Neuronal stem cell (in vitro differentiated cells): ENCODE measurements around the gene FAM217B.

Source experiments
- DNase-seq: peaks from one replicate; pipeline ENCODE4 v3.0.0-alpha.2; 2013; ENCODE audit warnings: low spot score
- H2AFZ ChIP-seq: one replicate; pipeline ENCODE4 v1.6.1; 2013; ENCODE audit warnings: mild to moderate bottlenecking, low read length, inconsistent platforms
- H2AK5ac ChIP-seq: 2 replicates; pipeline ENCODE4 v1.6.1; 2013; ENCODE audit warnings: low read depth, mild to moderate bottlenecking, inconsistent platforms, low read length, moderate library complexity, mixed read lengths
- H2BK120ac ChIP-seq: 2 replicates; pipeline ENCODE4 v1.6.1; 2013; ENCODE audit warnings: low read depth, mild to moderate bottlenecking, inconsistent platforms, low read length, moderate library complexity, mixed read lengths
- H2BK12ac ChIP-seq: one replicate; pipeline ENCODE4 v1.6.1; 2013; ENCODE audit warnings: low read length, inconsistent platforms
- H2BK15ac ChIP-seq: 2 replicates; pipeline ENCODE4 v1.6.1; 2013; ENCODE audit warnings: mild to moderate bottlenecking, low read length, inconsistent platforms, mixed read lengths
- H2BK5ac ChIP-seq: one replicate; pipeline ENCODE4 v1.6.1; 2013; ENCODE audit warnings: inconsistent platforms, mild to moderate bottlenecking, low read length, moderate library complexity
- H3K14ac ChIP-seq: one replicate; pipeline ENCODE4 v1.6.1; 2013; ENCODE audit warnings: low read length, inconsistent platforms
- H3K18ac ChIP-seq: 2 replicates; pipeline ENCODE4 v1.6.1; 2013; ENCODE audit warnings: low read length, inconsistent platforms
- H3K23ac ChIP-seq: 2 replicates; pipeline ENCODE4 v1.6.1; 2013; ENCODE audit warnings: low read depth, mild to moderate bottlenecking, mixed read lengths, low read length, inconsistent platforms; ENCODE audit not compliant: poor library complexity
- H3K27ac ChIP-seq: replicated peaks from 3 replicates; pipeline ENCODE4 v1.5.1; 2013; ENCODE audit warnings: low read length, inconsistent platforms
- H3K27me3 ChIP-seq, 3 experiments: 2 replicates each; pipeline ENCODE4 v1.6.1; 2013; ENCODE audit warnings: low read length in 3 of 3, mild to moderate bottlenecking in 2 of 3, inconsistent platforms in 1 of 3, low read depth in 1 of 3, mixed read lengths in 1 of 3, moderate library complexity in 1 of 3; ENCODE audit not compliant: control insufficient read depth in 3 of 3, insufficient read depth in 3 of 3
- H3K36me3 ChIP-seq, 2 donors: replicated peaks in 1 of 2; 2 replicates each; pipeline ENCODE4 v1.6.1; 2013; ENCODE audit warnings: low read length in 2 of 2; ENCODE audit not compliant: control insufficient read depth in 2 of 2, insufficient read depth in 2 of 2
- H3K4ac ChIP-seq: 2 replicates; pipeline ENCODE4 v1.6.1; 2013; ENCODE audit warnings: inconsistent platforms, mild to moderate bottlenecking, low read length, moderate library complexity
- H3K4me1 ChIP-seq, 2 donors: 1 replicate in 1 of 2; 2 replicates in 1 of 2; pipeline ENCODE4 v1.6.1; 2013; ENCODE audit warnings: low read length in 2 of 2, low read depth in 1 of 2; ENCODE audit not compliant: control insufficient read depth in 2 of 2, insufficient read depth in 1 of 2
- H3K4me2 ChIP-seq: one replicate; pipeline ENCODE4 v1.6.1; 2013; ENCODE audit warnings: mild to moderate bottlenecking, low read length, inconsistent platforms; ENCODE audit not compliant: insufficient read depth, poor library complexity, severe bottlenecking
- H3K4me3 ChIP-seq, 2 donors: 2 replicates each; pipeline ENCODE4 v1.5.1; 2013; ENCODE audit warnings: low read length in 2 of 2, mild to moderate bottlenecking in 2 of 2, inconsistent platforms in 1 of 2, moderate library complexity in 1 of 2
- H3K79me1 ChIP-seq: one replicate; pipeline ENCODE4 v1.6.1; 2013; ENCODE audit warnings: low read depth, mild to moderate bottlenecking, inconsistent platforms, low read length, moderate library complexity
- H3K9ac ChIP-seq: one replicate; pipeline ENCODE4 v1.6.1; 2013; ENCODE audit warnings: mild to moderate bottlenecking, low read depth, low read length, inconsistent platforms; ENCODE audit not compliant: poor library complexity
- H3K9me3 ChIP-seq, 2 donors: replicated peaks in 1 of 2; 2 replicates each; pipeline versions ENCODE3 to v1.6.1; 2013; ENCODE audit warnings: low read length in 2 of 2, mild to moderate bottlenecking in 2 of 2, inconsistent platforms in 1 of 2, low read depth in 1 of 2, mixed read lengths in 1 of 2, moderate library complexity in 1 of 2; ENCODE audit not compliant: control insufficient read depth in 2 of 2, insufficient read depth in 1 of 2
- H4K8ac ChIP-seq: one replicate; pipeline ENCODE4 v1.6.1; 2013; ENCODE audit warnings: low read depth, mild to moderate bottlenecking, inconsistent platforms, low read length, moderate library complexity
- H4K91ac ChIP-seq: one replicate; pipeline ENCODE4 v1.6.1; 2013; ENCODE audit warnings: low read length, low read depth, mild to moderate bottlenecking, inconsistent platforms; ENCODE audit not compliant: poor library complexity
- WGBS, 2 donors: extraction: QIAGEN DNeasy Blood & Tissue Kit; methylation state at CpG; one replicate each; pipeline ENCODE4 v1.1.7; 2013; ENCODE audit warnings: missing lambda C conversion rate in 2 of 2, mixed read lengths in 1 of 2; ENCODE audit not compliant: insufficient read length in 2 of 2, insufficient replicate concordance in 1 of 2; ENCODE audit errors: extremely low coverage in 2 of 2; 5-methylcytosine and 5-hydroxymethylcytosine counted together

Gene FAM217B

GRCh38 chr20:59933849-59934585 is 6.2 kb upstream of the FAM217B start:
- Histone ChIP-seq H3K27me3 (peaks cover 0 to 14% (median 2%) of the 10 kb centered on the region in 3 experiments), H2BK15ac (peak overlapping the region; percentile 67)

GRCh38 chr20:59935457-59936185 is 4.6 kb upstream of the FAM217B start:
- DNase-seq: no peak
- H3K18ac ChIP-seq: no peak overlapping the region
- H3K4me1 ChIP-seq: peaks cover 3 to 12% of the 10 kb centered on the region in 2 donors
- no peak overlapping the region for H3K23ac ChIP-seq
- no peak overlapping the region for H2BK5ac ChIP-seq
- no peak overlapping the region for H2BK15ac ChIP-seq
- H4K8ac ChIP-seq: no peak overlapping the region
- H2AFZ ChIP-seq: no peak overlapping the region
- WGBS, 2 donors: no CpG with 5 or more reads among the region's 8 CpGs
- peaks cover 0 to 21% (median 6%) of the 10 kb centered on the region in 3 experiments for H3K27me3 ChIP-seq
- H3K4ac ChIP-seq: no peak overlapping the region
- H2AK5ac ChIP-seq: no peak overlapping the region
- H3K36me3 ChIP-seq: peaks cover 0 to 5% of the 10 kb centered on the region in 2 donors
- peaks cover 5% of the 10 kb centered on the region for H3K79me1 ChIP-seq
- H4K91ac ChIP-seq: no peak overlapping the region
- H3K9me3 ChIP-seq: peaks cover 0 to 11% of the 10 kb centered on the region in 2 donors
- no peak overlapping the region for H2BK120ac ChIP-seq
- no peak overlapping the region for H3K4me3 ChIP-seq
- no peak overlapping the region for H3K9ac ChIP-seq
- H3K27ac ChIP-seq: no peak overlapping the region
- no peak overlapping the region for H3K4me2 ChIP-seq
- H2BK12ac ChIP-seq: no peak overlapping the region
- no peak overlapping the region for H3K14ac ChIP-seq

More at GRCh38 chr20:59933849-59934585, 6.2 kb upstream of the FAM217B start:
- Histone ChIP-seq H3K18ac (peak overlapping the region; percentile 98), H3K4me3 (peak overlapping the region in 1 of 2 donors; percentile 83), H3K9ac (peak overlapping the region; percentile 70), H4K91ac (no peak overlapping the region), H2AK5ac (no peak overlapping the region), H3K4ac (peak overlapping the region; percentile 53), H3K23ac (peak overlapping the region; percentile 85), H3K27ac (no peak overlapping the region), H2BK12ac (no peak overlapping the region), H3K9me3 (peaks cover 0 to 7% of the 10 kb centered on the region in 2 donors), H3K36me3 (peaks cover 0 to 4% of the 10 kb centered on the region in 2 donors), H4K8ac (peak overlapping the region; percentile 98), H3K79me1 (peaks cover 2% of the 10 kb centered on the region), H2BK5ac (no peak overlapping the region), H2AFZ (no peak overlapping the region), H3K14ac (no peak overlapping the region), H3K4me2 (peak overlapping the region; percentile 73), H2BK120ac (no peak overlapping the region), H3K4me1 (peaks cover 0 to 12% of the 10 kb centered on the region in 2 donors)
- no CpG with 5 or more reads among the region's 59 CpGs for WGBS, 2 donors
- peak; percentile 67 for DNase-seq

DNA sequence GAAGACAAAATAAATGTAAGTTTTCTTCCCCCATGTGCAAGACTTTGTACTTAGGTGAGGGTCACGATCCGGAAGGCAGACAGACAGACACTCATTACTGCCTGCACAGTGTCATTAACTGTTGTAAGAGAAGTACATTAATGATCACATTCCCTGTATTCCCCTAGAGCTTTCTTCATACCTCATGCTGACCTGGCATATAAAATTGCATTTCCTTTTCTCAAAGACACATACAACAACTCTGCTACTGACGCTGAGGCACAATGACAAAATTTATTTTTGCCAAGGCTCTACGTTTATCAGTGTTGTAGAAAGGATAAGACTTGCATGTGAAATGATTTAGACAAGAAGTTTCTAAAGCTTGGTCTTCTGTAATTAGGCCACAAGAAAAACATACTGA is 3.8 kb upstream of the FAM217B start:
- WGBS, 2 donors: no CpG with 5 or more reads among the region's 4 CpGs
- H3K9me3 ChIP-seq: peaks cover 0 to 11% of the 10 kb centered on the region in 2 donors
- no peak overlapping the region for H4K8ac ChIP-seq

DNA sequence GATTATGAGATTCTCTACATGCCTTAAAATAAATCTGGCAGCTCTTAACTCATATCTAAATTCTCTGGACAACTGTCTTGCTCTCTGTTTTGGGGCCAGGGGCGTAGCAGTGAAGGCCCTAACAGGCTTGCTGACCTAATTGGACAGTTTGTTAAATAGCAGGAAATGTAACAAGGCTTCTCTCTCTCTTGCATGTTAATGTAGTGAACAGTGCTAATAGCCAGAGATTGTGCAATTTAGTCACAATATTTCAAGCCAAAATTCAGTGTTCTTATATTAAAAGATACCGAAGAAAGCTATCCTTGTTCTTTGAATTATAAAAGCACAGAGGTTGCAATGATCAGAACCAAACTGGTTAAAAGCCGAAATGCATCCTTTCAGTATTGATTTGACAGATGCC is 3.0 kb upstream of the FAM217B start:
- DNase-seq: no peak
- H3K4me1 ChIP-seq: peaks cover 3% of the 10 kb centered on the region in 2 donors
- peaks cover 0 to 21% (median 6%) of the 10 kb centered on the region in 3 experiments for H3K27me3 ChIP-seq
- WGBS, 2 donors: no CpG with 5 or more reads among the region's 3 CpGs
- no peak overlapping the region for H4K91ac ChIP-seq
- no peak overlapping the region for H3K9ac ChIP-seq
- H3K27ac ChIP-seq: no peak overlapping the region
- H3K23ac ChIP-seq: no peak overlapping the region
- H2AFZ ChIP-seq: no peak overlapping the region
- H3K9me3 ChIP-seq: peaks cover 0 to 11% of the 10 kb centered on the region in 2 donors
- H2BK5ac ChIP-seq: no peak overlapping the region
- no peak overlapping the region for H3K14ac ChIP-seq
- H2BK15ac ChIP-seq: no peak overlapping the region
- no peak overlapping the region for H4K8ac ChIP-seq
- H3K4me2 ChIP-seq: no peak overlapping the region
- no peak overlapping the region for H3K4me3 ChIP-seq
- H3K36me3 ChIP-seq: peaks cover 0 to 10% of the 10 kb centered on the region in 2 donors
- H2BK120ac ChIP-seq: no peak overlapping the region
- H3K79me1 ChIP-seq: peaks cover 5% of the 10 kb centered on the region
- no peak overlapping the region for H3K4ac ChIP-seq
- no peak overlapping the region for H2AK5ac ChIP-seq
- no peak overlapping the region for H3K18ac ChIP-seq
- H2BK12ac ChIP-seq: no peak overlapping the region

More for the DNA sequence above, 3.8 kb upstream of the FAM217B start:
- Histone ChIP-seq H2AFZ (no peak overlapping the region), H3K9ac (no peak overlapping the region), H3K79me1 (peaks cover 5% of the 10 kb centered on the region), H2BK12ac (no peak overlapping the region), H3K27me3 (peaks cover 0 to 21% (median 6%) of the 10 kb centered on the region in 3 experiments), H3K27ac (no peak overlapping the region), H3K18ac (no peak overlapping the region), H3K23ac (no peak overlapping the region), H3K4me2 (no peak overlapping the region), H3K36me3 (peaks cover 0 to 5% of the 10 kb centered on the region in 2 donors), H3K4me1 (peaks cover 3 to 9% of the 10 kb centered on the region in 2 donors), H4K91ac (no peak overlapping the region), H2BK120ac (no peak overlapping the region), H2BK15ac (no peak overlapping the region), H3K4ac (no peak overlapping the region), H3K14ac (no peak overlapping the region), H3K4me3 (no peak overlapping the region), H2AK5ac (no peak overlapping the region), H2BK5ac (no peak overlapping the region)
- DNase-seq: no peak
